Endothelial cell of umbilical vein (primary cell): ENCODE results near the gene ACP3.

ENCODE experiments used
- EZH2 ChIP-seq: IDR thresholded peaks from 2 replicates; pipeline ENCODE4 v1.6.1; 2012; ENCODE audit warnings: borderline replicate concordance, low read depth, mild to moderate bottlenecking, moderate library complexity, low read length, inconsistent platforms; ENCODE audit not compliant: severe bottlenecking
- JUN ChIP-seq: IDR thresholded peaks from 2 replicates; pipeline ENCODE4 v1.6.1; 2011; ENCODE audit warnings: borderline replicate concordance, low read depth; ENCODE audit not compliant: insufficient read length, insufficient read depth
- POLR2A ChIP-seq: IDR thresholded peaks from 2 replicates; pipeline ENCODE4 v1.6.1; 2012; ENCODE audit warnings: low read depth, mild to moderate bottlenecking, control low read depth, low read length
- POLR2AphosphoS5 ChIP-seq: IDR thresholded peaks from 2 replicates; pipeline ENCODE4 v1.6.1; 2012; ENCODE audit warnings: low read depth, mild to moderate bottlenecking, control low read depth, low read length, moderate library complexity; ENCODE audit not compliant: insufficient read depth
- TF ChIP-seq, protein P1 (sequence below), 2 donors: IDR thresholded peaks; 1 replicate in 1 of 2; 2 replicates in 1 of 2; pipeline ENCODE4 v1.5.1; 2011; ENCODE audit warnings: low read length in 2 of 2, mild to moderate bottlenecking in 2 of 2, moderate library complexity in 2 of 2, control low read depth in 1 of 2, inconsistent platforms in 1 of 2, low read depth in 1 of 2; ENCODE audit not compliant: insufficient read depth in 1 of 2; ENCODE audit errors: extremely low read depth in 1 of 2

DNA sequence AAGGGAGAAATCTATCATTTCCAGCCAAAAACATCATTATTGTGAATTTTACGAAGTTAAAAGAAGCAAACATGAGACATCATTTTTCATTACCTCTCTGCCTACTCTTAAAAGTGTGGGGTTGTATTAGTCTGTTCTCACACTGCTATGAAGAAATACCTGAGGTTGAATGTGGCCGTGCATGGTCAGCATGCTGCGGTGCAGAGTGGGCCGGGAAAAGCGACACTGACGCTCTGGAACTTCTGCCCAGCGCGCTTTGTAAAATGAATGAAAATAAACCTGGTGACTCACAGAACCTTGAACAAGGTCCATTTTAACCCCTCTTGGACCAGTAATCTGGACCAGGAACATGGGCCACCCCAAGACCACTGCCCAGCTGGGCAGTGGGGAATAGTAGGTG lies 69.1 kb downstream of the ACP3 start:
- TF ChIP-seq, protein P1, sequence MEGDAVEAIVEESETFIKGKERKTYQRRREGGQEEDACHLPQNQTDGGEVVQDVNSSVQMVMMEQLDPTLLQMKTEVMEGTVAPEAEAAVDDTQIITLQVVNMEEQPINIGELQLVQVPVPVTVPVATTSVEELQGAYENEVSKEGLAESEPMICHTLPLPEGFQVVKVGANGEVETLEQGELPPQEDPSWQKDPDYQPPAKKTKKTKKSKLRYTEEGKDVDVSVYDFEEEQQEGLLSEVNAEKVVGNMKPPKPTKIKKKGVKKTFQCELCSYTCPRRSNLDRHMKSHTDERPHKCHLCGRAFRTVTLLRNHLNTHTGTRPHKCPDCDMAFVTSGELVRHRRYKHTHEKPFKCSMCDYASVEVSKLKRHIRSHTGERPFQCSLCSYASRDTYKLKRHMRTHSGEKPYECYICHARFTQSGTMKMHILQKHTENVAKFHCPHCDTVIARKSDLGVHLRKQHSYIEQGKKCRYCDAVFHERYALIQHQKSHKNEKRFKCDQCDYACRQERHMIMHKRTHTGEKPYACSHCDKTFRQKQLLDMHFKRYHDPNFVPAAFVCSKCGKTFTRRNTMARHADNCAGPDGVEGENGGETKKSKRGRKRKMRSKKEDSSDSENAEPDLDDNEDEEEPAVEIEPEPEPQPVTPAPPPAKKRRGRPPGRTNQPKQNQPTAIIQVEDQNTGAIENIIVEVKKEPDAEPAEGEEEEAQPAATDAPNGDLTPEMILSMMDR (IDR thresholded peaks at IDR 0.05; ENCODE audit: extremely low read depth in 1 of 2, insufficient read depth in 1 of 2, low read depth in 1 of 2, low read length in 2 of 2): no peak
- TF ChIP-seq POLR2AphosphoS5 (no peak), POLR2A (no peak), JUN (no peak), EZH2 (no peak)
